ENCODE results near the gene ARRB1. TPM values are rescaled to one million over a fixed set of nuclear protein-coding genes. Genes with fewer than 3 reads are reported as not detected.

Gene ARRB1
- total and polyA plus RNA-seq, 4 donors: 39.8 to 145 (median 55.2) TPM

- no peaks in the 10 kb centered on the region for H3K36me3 ChIP-seq (ENCODE audit: control insufficient read depth in 4 of 4, insufficient read depth in 4 of 4, low read length in 4 of 4)
- no peak for ATAC-seq (ENCODE audit: insufficient read depth, low FRiP score)
- H3K9me3 ChIP-seq (ENCODE audit: control insufficient read depth in 4 of 4, insufficient read depth in 3 of 4, low read length in 3 of 4): no peaks in the 10 kb centered on the region
- no peak overlapping the region for H3K9ac ChIP-seq (ENCODE audit: insufficient read depth in 1 of 2, low read length in 2 of 2)
- DNase-seq: no peak
- H3K4me1 ChIP-seq (ENCODE audit: control insufficient read depth in 5 of 5, insufficient read depth in 5 of 5, low read length in 5 of 5): peaks cover 0 to 3% (median 0%) of the 10 kb centered on the region in 5 donors
- H3K27ac ChIP-seq (ENCODE audit: low read depth in 1 of 2, low read length in 1 of 2): no peak overlapping the region
- TF ChIP-seq CTCF (IDR thresholded peaks at IDR 0.05; ENCODE audit: control extremely low read depth, extremely low read depth): no peak
- peaks cover 7 to 34% (median 28%) of the 10 kb centered on the region in 3 donors for H3K27me3 ChIP-seq (ENCODE audit: control insufficient read depth in 3 of 3, insufficient read depth in 3 of 3, low read length in 2 of 3)
- no peak overlapping the region for H3K4me3 ChIP-seq
- 75 to 83% methylated on average over 7 of the region's 7 CpGs for WGBS, 2 donors
Observed at GRCh38 chr11:75246006-75246670, 105.3 kb downstream of the ARRB1 start.

- no peak for TF ChIP-seq CTCF (IDR thresholded peaks at IDR 0.05; ENCODE audit: control extremely low read depth, extremely low read depth)
- WGBS, 2 donors: 76 to 81% methylated on average over 5 of the region's 5 CpGs
- peaks cover 4 to 34% (median 28%) of the 10 kb centered on the region in 3 donors for H3K27me3 ChIP-seq (ENCODE audit: control insufficient read depth in 3 of 3, insufficient read depth in 3 of 3, low read length in 2 of 3)
- ATAC-seq (ENCODE audit: insufficient read depth, low FRiP score) (no peak), DNase-seq (no peak)
- peaks cover 0 to 6% (median 0%) of the 10 kb centered on the region in 5 donors for H3K4me1 ChIP-seq (ENCODE audit: control insufficient read depth in 5 of 5, insufficient read depth in 5 of 5, low read length in 5 of 5)
- H3K36me3 ChIP-seq (ENCODE audit: control insufficient read depth in 4 of 4, insufficient read depth in 4 of 4, low read length in 4 of 4): no peaks in the 10 kb centered on the region
- H3K4me3 ChIP-seq: no peak overlapping the region
- no peak overlapping the region for H3K27ac ChIP-seq (ENCODE audit: low read depth in 1 of 2, low read length in 1 of 2)
- H3K9me3 ChIP-seq (ENCODE audit: control insufficient read depth in 4 of 4, insufficient read depth in 3 of 4, low read length in 3 of 4): no peaks in the 10 kb centered on the region
- no peak overlapping the region for H3K9ac ChIP-seq (ENCODE audit: insufficient read depth in 1 of 2, low read length in 2 of 2)
Observed at GRCh38 chr11:75245356-75246005, 106.0 kb downstream of the ARRB1 start.

GRCh38 chr11:75244052-75244814 lies 107.2 kb downstream of the ARRB1 start:
- Histone ChIP-seq H3K9ac (ENCODE audit: insufficient read depth in 1 of 2, low read length in 2 of 2) (no peak overlapping the region), H3K4me1 (ENCODE audit: control insufficient read depth in 5 of 5, insufficient read depth in 5 of 5, low read length in 5 of 5) (peaks cover 0 to 6% (median 0%) of the 10 kb centered on the region in 5 donors), H3K27me3 (ENCODE audit: control insufficient read depth in 3 of 3, insufficient read depth in 3 of 3, low read length in 2 of 3) (peaks cover 3 to 46% (median 36%) of the 10 kb centered on the region in 3 donors), H3K4me3 (no peak overlapping the region), H3K36me3 (ENCODE audit: control insufficient read depth in 4 of 4, insufficient read depth in 4 of 4, low read length in 4 of 4) (no peaks in the 10 kb centered on the region), H3K9me3 (ENCODE audit: control insufficient read depth in 4 of 4, insufficient read depth in 3 of 4, low read length in 3 of 4) (no peaks in the 10 kb centered on the region), H3K27ac (ENCODE audit: low read depth in 1 of 2, low read length in 1 of 2) (no peak overlapping the region)
- ATAC-seq (ENCODE audit: insufficient read depth, low FRiP score) (no peak), DNase-seq (no peak)
- no peak for TF ChIP-seq CTCF (IDR thresholded peaks at IDR 0.05; ENCODE audit: control extremely low read depth, extremely low read depth)
- 77 to 84% methylated on average over 10 of the region's 10 CpGs for WGBS, 2 donors
